ENCODE results near the gene GPI. TPM values are rescaled to one million over a fixed set of nuclear protein-coding genes. Genes with fewer than 3 reads are reported as not detected.

GPI gene
- total and polyA plus RNA-seq, 9 of the 15 experiments (the other 6 are each of a cell fraction or from before 2014, with no cell fraction given) = 88.3 to 358 (median 122) TPM

- BruUV-seq (replicated peaks) = no TSS peak
- CTCF ChIA-PET (ENCODE audit: low intra/inter-chr PET ratio) = no interaction called here
- Histone ChIP-seq H4K20me1 (replicated peaks; ENCODE audit: control insufficient read depth, insufficient read depth, low read length) (no peaks in the 10 kb centered on the region), H3K9me3 (replicated peaks; ENCODE audit: control insufficient read depth, insufficient read depth, low read depth, low read length) (no peaks in the 10 kb centered on the region), H3K4me1 (replicated peaks in 1 of 2; ENCODE audit: control insufficient read depth in 2 of 2, insufficient read depth in 2 of 2, low read length in 2 of 2) (peaks cover 45 to 50% of the 10 kb centered on the region in 2 experiments), H3K9ac (ENCODE audit: insufficient read depth in 1 of 2, low read depth in 2 of 2, low read length in 2 of 2) (peak overlapping the region; percentile 76 to 90), H2AFZ (ENCODE audit: low read depth, low read length) (peak overlapping the region; percentile 89), H3K4me3 (peak overlapping the region; percentile 48), H3K4me2 (ENCODE audit: insufficient read depth, low read length) (peak overlapping the region; percentile 95), H3K36me3 (ENCODE audit: control insufficient read depth, insufficient read depth, low read length) (peaks cover 2% of the 10 kb centered on the region; the same call in 2 of the 3 replicates), H3K27me3 (ENCODE audit: control insufficient read depth in 2 of 2, insufficient read depth in 2 of 2, low read length in 2 of 2) (no peaks in the 10 kb centered on the region), H3K79me2 (ENCODE audit: control insufficient read depth, insufficient read depth, low read length) (peaks cover 3% of the 10 kb centered on the region; the same call in 2 of the 3 replicates), H3K9me1 (ENCODE audit: control insufficient read depth, insufficient read depth, low read length) (peaks cover 3% of the 10 kb centered on the region), H3K27ac (ENCODE audit: extremely low read depth, low read depth, low read length) (peak overlapping the region; percentile 85)
- FAIRE-seq = no peak
- 57% methylated on average over 7 of the region's 7 CpGs for WGBS (ENCODE audit: insufficient coverage, low coverage, missing lambda C conversion rate)
- POLR2A ChIA-PET = interaction anchor here (0.6 to 1.4 kb wide), 7 partner anchors 10 to 127 kb away, joined by 3 to 4 read pairs (median 4); no protein-coding TSS in a partner anchor
- DNase-seq (ENCODE audit: extremely low read depth in 1 of 4, low spot score in 3 of 4) = no peak
- in situ Hi-C loops (cut with MboI) = no loop called here
- no peak for ATAC-seq
- intact Hi-C loops (cut with micrococcal nuclease) = loop anchor here (2.0 to 10.0 kb wide), 2 partner anchors 45 to 145 kb away; partner anchors contain the start of gene PDCD2L
- TF ChIP-seq ZNF592 (IDR thresholded peaks at IDR 0.05) (0 out of 2 replicates have a peak, but pooled peaks have one; percentile 18), REST (IDR thresholded peaks at IDR 0.05; ENCODE audit: borderline replicate concordance) (no peak), REST (CRISPR knock-in tag; IDR thresholded peaks at IDR 0.05; ENCODE audit: low read depth) (no peak), KLF6 (CRISPR knock-in tag; IDR thresholded peaks at IDR 0.05; ENCODE audit: borderline replicate concordance) (no peak), FOXP4 (CRISPR knock-in tag; IDR thresholded peaks at IDR 0.05; ENCODE audit: borderline replicate concordance) (no peak), KDM5B (IDR thresholded peaks at IDR 0.05; ENCODE audit: insufficient replicate concordance, low read depth, low read length) (peak; percentile 36), RFX5 (IDR thresholded peaks at IDR 0.05; ENCODE audit: low read depth, low read length) (no peak)
Measured at GRCh38 chr19:34359954-34360315, 5.1 kb upstream of the GPI start.

Measured in K562 (cell line).